GM18508 (cell line): ENCODE measurements around the gene DAB1.

Source experiments
- ATAC-seq: cut with Tn5 transposase; IDR thresholded peaks from one replicate; pipeline ENCODE4 v1.9.1; 2021; ENCODE audit warnings: moderate number of reproducible peaks; ENCODE audit not compliant: insufficient read depth, unreplicated experiment

DAB1 gene

GRCh38 chr1:57325536-57325935 lies 98.3 kb downstream of the DAB1 start:
- ATAC-seq = no peak

DNA sequence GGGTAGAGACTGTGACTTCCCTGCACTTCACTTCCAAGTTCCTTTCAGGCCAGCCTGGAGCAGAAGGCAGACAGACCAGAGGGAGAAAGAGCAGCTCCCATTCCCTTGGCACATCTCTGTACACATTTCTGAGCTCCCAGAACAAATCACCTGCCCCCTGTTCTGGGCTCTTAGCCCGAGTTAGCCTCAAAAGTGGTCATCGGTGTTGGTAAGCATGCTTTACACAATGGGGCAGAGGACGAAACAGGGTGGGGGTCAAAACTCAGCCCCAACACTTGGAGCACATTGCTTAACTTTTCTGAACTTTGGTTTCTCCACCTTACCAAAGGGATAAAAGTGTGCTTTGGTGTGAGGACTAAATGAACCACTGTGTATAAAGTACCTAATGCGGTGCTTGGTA lies 98.7 kb downstream of the DAB1 start:
- no peak for ATAC-seq

DNA sequence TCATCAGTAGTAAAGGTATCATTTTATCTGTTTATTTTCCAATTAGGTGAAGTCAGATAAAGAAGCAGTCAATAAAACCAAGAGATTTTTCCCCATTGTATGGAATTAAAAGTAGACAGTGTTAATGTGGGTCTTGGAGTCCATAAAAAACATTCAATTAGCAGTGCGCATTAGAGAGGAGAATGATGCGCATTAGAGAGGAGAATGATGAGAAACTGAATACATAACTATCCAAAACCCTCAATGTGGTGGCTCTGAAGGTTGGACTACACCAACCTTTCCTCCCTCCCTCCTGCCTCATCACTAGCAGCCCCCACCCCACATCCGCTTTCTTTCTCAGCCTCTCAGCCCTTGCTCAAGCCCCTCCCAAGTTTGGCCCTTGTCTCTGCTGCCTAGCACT lies 99.5 kb downstream of the DAB1 start:
- no peak for ATAC-seq

DNA sequence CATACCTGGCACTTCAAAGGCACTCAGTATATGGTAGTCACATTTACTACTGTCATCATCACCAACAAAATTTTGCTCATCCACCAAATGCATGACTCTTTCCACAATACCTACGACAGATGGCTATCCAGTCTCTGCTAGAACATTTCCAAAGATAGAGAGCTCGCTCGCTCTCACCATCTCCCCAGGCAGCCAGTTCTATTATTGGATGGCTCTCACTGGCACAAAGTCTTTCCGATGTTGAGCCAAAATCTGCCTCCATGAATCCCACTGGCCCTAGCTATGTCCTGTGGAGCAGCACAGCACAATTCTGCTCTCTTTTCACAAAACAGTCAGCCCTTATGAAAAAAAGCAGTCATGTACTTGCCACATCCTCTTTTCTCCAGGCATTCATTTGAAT lies 102.1 kb downstream of the DAB1 start:
- ATAC-seq = no peak

- no peak for ATAC-seq
These were observed 104.1 kb downstream of the DAB1 start for GRCh38 chr1:57319791-57320190.

- ATAC-seq = no peak
These were observed 104.7 kb downstream of the DAB1 start for GRCh38 chr1:57319165-57319564.

GRCh38 chr1:57316861-57317260 lies 107.0 kb downstream of the DAB1 start:
- ATAC-seq = no peak

GRCh38 chr1:57316291-57316690 lies 107.6 kb downstream of the DAB1 start:
- no peak for ATAC-seq

DNA sequence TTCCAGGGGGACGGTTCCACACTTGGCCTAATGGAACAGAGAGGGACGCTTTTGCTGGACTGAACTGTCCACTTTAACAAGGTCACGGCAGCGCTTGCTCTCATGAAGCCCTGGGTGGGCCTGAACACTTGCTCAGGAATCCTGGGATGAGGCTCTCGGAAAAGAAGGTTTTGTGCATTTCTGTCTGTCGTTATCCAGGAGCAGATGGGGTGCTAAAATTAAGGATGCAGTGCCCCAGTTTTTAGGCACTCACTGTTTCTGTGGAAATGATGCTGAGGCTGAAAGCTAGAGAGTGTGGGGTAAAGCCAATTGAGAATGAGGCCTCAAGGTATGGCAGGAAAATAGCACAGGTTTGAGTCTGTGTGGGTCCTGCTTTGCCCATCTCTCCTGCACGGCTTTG lies 111.0 kb downstream of the DAB1 start:
- ATAC-seq = no peak

DNA sequence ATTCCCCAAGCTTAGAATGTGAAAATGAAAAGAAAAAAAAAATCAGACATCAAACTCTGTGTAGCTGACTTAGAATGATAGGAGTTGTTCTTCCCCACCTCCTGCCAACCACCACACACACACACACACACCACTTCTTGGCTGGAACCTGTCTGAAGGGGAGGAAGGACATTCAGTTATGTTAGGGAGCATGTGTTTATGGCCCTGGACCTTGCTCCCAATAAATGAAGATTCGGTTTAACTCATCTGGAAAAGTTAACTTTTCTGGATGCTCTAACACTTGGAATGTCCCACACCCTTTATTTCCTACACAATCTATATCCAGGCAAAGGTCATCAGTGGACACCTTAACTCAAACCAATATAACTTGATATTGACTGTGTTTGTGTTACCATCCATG lies 112.4 kb downstream of the DAB1 start:
- no peak for ATAC-seq

GRCh38 chr1:57311006-57311405 lies 112.9 kb downstream of the DAB1 start:
- ATAC-seq = no peak

DNA sequence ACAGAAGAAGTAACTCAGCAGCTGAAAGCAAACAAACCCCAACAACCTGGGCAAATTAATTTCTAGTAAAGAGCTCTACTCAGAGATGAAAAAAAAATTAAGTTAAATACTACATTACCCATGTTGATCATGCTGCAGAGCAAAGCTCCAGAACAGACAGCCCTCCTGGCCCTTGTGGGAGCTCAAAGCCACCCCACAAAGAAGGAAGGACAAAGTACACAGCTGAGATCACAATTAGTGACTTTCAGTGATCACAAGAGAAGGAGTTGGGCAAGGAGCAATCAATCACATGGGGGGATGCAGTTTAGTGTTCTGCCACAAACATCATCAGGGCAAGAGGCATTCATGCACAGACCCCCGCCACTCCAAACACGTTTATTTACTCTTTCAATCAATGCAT lies 114.2 kb downstream of the DAB1 start:
- ATAC-seq = no peak

DNA sequence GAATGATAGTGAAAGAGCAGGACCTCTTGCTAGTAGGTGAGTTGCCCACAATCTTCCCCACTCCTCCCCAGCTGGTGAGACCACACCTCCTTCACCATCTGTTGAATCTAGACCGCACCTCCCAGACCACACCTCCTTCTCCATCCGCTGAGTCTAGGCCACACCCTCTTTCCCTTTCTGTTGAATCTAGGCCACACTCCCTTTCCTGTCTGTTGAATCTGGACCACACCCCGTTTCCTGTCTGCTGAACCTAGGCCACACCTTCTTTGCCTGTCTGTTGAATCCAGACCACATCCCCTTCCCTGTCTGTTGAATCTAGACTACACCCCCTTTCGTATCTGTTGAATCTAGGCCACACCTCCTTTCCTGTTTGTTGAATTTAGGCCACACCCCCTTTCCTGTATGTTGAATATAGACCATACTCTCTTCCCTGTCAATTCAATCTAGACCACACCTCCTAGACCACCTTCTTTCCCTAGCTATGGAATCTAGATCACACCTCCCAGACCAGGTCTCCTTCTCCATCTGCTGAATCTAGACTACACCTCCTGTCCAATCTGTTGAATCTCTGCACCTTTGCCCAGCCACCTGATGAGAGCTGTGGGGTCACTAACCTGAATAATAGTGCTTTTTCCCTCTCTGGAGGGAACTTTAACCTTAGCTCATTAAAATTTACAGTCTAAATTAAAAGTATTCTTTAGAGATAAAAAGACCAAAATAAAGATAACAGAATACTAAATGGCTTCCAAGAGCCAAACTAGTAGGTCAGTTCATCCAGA lies 116.3 kb downstream of the DAB1 start:
- ATAC-seq = peak; percentile 65

DNA sequence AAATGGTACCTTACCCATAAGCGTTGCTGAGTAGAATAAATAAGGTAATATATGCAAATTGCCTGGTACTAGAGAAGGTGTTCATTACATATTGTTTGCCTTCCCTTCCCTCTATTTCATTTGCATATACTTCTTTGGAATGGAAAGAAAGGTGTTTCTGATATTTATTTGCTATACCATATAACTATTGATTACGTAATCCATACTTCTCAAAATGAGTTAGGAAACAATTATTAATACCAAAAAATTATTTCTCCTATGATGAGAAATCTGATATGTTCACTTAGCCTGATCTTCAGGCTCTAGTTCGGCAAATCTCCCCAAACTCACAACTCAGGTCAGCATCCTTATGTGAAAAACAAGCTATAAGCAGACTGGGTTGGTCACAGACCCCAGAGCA lies 119.3 kb downstream of the DAB1 start:
- ATAC-seq = no peak

GRCh38 chr1:57302812-57303596 lies 120.9 kb downstream of the DAB1 start:
- ATAC-seq = no peak

DNA sequence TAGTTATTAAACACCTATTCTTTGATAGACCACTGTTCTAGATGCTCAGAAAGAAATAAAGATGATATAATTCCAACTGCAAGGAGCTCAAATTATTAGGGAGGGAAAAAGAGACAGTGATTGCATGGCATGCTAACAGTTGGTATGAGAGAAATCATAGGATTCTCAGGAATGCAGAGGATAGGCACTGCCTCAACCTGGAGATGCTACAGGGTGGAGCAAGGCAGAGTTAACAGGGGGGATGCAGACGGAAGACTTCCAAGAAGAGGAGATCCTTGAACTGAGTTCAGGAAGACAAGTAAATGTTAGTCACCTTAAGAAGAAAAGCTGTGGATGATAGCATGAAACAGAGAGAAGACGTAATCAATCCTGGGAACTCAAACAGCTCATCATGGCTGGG lies 123.7 kb downstream of the DAB1 start:
- no peak for ATAC-seq

DNA sequence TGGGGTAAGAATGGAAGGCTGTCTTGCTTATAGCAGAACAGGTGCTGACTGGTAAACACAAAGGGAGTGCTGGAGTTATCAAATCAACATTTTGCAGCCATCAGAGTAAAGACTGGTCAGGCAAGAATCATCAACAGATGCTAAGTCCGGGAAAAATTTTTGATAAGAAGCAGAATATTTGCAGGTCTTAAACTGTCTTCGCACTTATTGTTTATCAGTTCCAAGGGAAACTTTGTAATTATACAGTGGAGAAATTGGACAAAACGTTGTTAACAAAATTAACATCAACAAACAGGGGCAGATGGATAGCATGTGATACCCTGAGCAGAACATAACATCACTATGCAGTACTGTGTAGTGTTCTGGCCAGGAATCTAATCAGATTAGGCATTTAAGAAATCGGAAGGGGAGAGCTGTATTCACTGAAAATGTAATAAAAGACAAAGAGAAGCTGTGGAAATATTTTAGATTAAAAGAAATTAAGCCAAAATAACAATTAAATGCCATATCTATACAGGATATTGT lies 127.1 kb downstream of the DAB1 start:
- ATAC-seq = no peak

DNA sequence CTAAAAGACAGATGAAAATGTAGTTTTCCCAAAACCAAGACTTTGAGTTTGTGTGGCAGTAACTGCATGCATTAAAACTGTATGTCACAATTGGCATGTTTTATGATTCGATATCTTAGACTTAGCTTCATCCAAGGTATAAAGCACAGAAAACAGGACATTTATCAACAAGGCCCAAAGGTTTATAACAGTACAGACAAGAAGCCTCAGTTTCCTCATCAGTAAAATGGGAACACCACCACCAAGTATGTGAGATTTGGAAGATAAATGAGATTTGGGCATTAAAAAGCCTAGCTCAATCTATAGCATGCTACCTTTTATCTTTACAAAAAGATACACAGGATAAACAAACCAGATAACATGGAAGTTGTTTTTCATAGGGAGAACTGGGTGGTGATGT lies 128.5 kb downstream of the DAB1 start:
- ATAC-seq = no peak

GRCh38 chr1:57294177-57294576 lies 129.7 kb downstream of the DAB1 start:
- no peak for ATAC-seq

GRCh38 chr1:57293214-57293613 lies 130.6 kb downstream of the DAB1 start:
- ATAC-seq = no peak

GRCh38 chr1:57289781-57290180 lies 134.1 kb downstream of the DAB1 start:
- no peak for ATAC-seq

- ATAC-seq = no peak
These were observed 137.9 kb downstream of the DAB1 start for GRCh38 chr1:57285992-57286391.
